AG04450 (cell line): ENCODE results near the gene DBH. TPM values are rescaled to one million over a fixed set of nuclear protein-coding genes. Genes with fewer than 3 reads are reported as not detected.

Source experiments
- CTCF ChIA-PET: fragments of 300-600, 350-600 bp; formaldehyde crosslinking; extraction: SDS; loops from one replicate; lab custom pipeline; 2022; ENCODE audit warnings: antibody characterized with exemption, inconsistent platforms; lab: Charles Lee
- POLR2A ChIA-PET: fragments of 350-600 bp; formaldehyde crosslinking; extraction: SDS; loops from one replicate; lab custom pipeline; 2021; ENCODE audit warnings: antibody characterized with exemption, inconsistent platforms; lab: Yijun Ruan, JAX
- DNase-seq: peaks from one replicate; pipeline ENCODE4 v3.0.0-alpha.2; 2011; ENCODE audit warnings: low read depth, low spot score
- H3K27ac ChIP-seq: one replicate; pipeline ENCODE4 v1.5.1; 2012; ENCODE audit warnings: low read depth, low read length, control low read depth
- H3K27me3 ChIP-seq: one replicate; pipeline ENCODE4 v1.6.0; 2012; ENCODE audit warnings: low read length; ENCODE audit not compliant: control insufficient read depth, insufficient read depth
- H3K4me3 ChIP-seq: 2 replicates; pipeline ENCODE4 v1.5.1; 2011; ENCODE audit warnings: mild to moderate bottlenecking, low read depth, low read length, control low read depth
- H3K9me3 ChIP-seq: 2 replicates; pipeline ENCODE4 v1.5.1; 2012; ENCODE audit warnings: low read length; ENCODE audit not compliant: control insufficient read depth, insufficient read depth
- CTCF ChIP-seq: IDR thresholded peaks from 2 replicates; pipeline ENCODE4 v1.5.1; 2011; ENCODE audit warnings: low read depth, low read length, control low read depth, inconsistent platforms
- polyA plus RNA-seq: library from polyadenylated mRNA; depleted of rRNA; stranded (reverse); fragments of >200 nt; gene quantifications from 2 replicates; pipeline ENCODE4 v1.2.3, GENCODE V29; 2011

Gene DBH
- polyA plus RNA-seq, 1 experiment = not detected

- ChIA-PET POLR2A (interaction anchor here (0.6 kb wide), 1 partner anchor 22 kb away, joined by 3 read pairs; no protein-coding TSS in a partner anchor), CTCF (no interaction called here)
- TF ChIP-seq CTCF = no peak
- peaks cover 33% of the 10 kb centered on the region for H3K27me3 ChIP-seq
- no peaks in the 10 kb centered on the region; the same call in 1 of the 2 replicates for H3K9me3 ChIP-seq
- DNase-seq = no peak
- no peak overlapping the region for H3K27ac ChIP-seq
- no peak overlapping the region for H3K4me3 ChIP-seq
These were observed 17.5 kb downstream of the DBH start for GRCh38 chr9:133653638-133654037.

- CTCF ChIA-PET = no interaction called here
- Histone ChIP-seq H3K9me3 (no peaks in the 10 kb centered on the region; the same call in 1 of the 2 replicates), H3K27ac (no peak overlapping the region), H3K4me3 (no peak overlapping the region), H3K27me3 (peaks cover 45% of the 10 kb centered on the region)
- POLR2A ChIA-PET = no interaction called here
- DNase-seq = no peak
- TF ChIP-seq CTCF = no peak
These were observed 18.8 kb downstream of the DBH start for GRCh38 chr9:133654736-133655657.

GRCh38 chr9:133655701-133656100, 19.5 kb downstream of the DBH start:
- peaks cover 48% of the 10 kb centered on the region for H3K27me3 ChIP-seq
- no peak for TF ChIP-seq CTCF
- no peak overlapping the region for H3K27ac ChIP-seq
- no peaks in the 10 kb centered on the region; the same call in 1 of the 2 replicates for H3K9me3 ChIP-seq
- ChIA-PET POLR2A (no interaction called here), CTCF (no interaction called here)
- no peak overlapping the region for H3K4me3 ChIP-seq
- DNase-seq = no peak

GRCh38 chr9:133656211-133657119, 20.3 kb downstream of the DBH start:
- peaks cover 43% of the 10 kb centered on the region for H3K27me3 ChIP-seq
- no peaks in the 10 kb centered on the region; the same call in 1 of the 2 replicates for H3K9me3 ChIP-seq
- CTCF ChIA-PET = no interaction called here
- H3K27ac ChIP-seq = no peak overlapping the region
- TF ChIP-seq CTCF = no peak
- no peak for DNase-seq
- POLR2A ChIA-PET = no interaction called here
- H3K4me3 ChIP-seq = no peak overlapping the region
